Upper lobe of right lung (tissue), 1 donor: ENCODE measurements around the gene MTFP1. TPM values are rescaled to one million over a fixed set of nuclear protein-coding genes. Genes with fewer than 3 reads are reported as not detected.

Experiments
- ATAC-seq: fragments of 200-7000 bp; cut with Tn5 transposase; one replicate; pipeline ENCODE4 v1.9.1; 2020; ENCODE audit warnings: mild to moderate bottlenecking, moderate library complexity
- DNase-seq: peaks from one replicate; pipeline ENCODE4 v3.0.0-alpha.2; 2020
- H3K27ac ChIP-seq: fragments of 200-600 bp; one replicate; pipeline ENCODE4 v1.8.0; 2022
- H3K27me3 ChIP-seq: fragments of 200-600 bp; one replicate; pipeline ENCODE4 v1.8.0; 2022; ENCODE audit warnings: mild to moderate bottlenecking
- H3K36me3 ChIP-seq: fragments of 200-600 bp; one replicate; pipeline ENCODE4 v1.8.0; 2022
- H3K4me1 ChIP-seq: fragments of 200-600 bp; one replicate; pipeline ENCODE4 v1.8.0; 2022
- H3K4me3 ChIP-seq: fragments of 200-600 bp; one replicate; pipeline ENCODE4 v1.8.0; 2022; ENCODE audit warnings: mild to moderate bottlenecking
- H3K9me3 ChIP-seq: fragments of 200-600 bp; one replicate; pipeline ENCODE4 v1.8.0; 2022
- CTCF ChIP-seq: fragments of 200-600 bp; IDR thresholded peaks from one replicate; pipeline ENCODE4 v1.8.0; 2022; ENCODE audit warnings: antibody characterized with exemption
- intact Hi-C: fragments of 100-400 bp; cut with DNase I; formaldehyde crosslinking; loops from one replicate; pipeline ENCODE4 v1.11.0; 2022
- total RNA-seq: library from RNA; stranded (reverse); fragmentation: NEBNext Ultra II Directional; extraction: Animal tissue kit (Norgen Biotek cat#: 25700); gene quantifications from one replicate; pipeline ENCODE4 v1.2.1, GENCODE V29; 2021
- donor health status: DM: no; HTN: yes; CAD: no; lungs with severe emphysema.

The MTFP1 gene
- total RNA-seq, 1 donor from 2014 or later, result 11.3 TPM

- Histone ChIP-seq H3K36me3 (no peaks in the 10 kb centered on the region), H3K27ac (no peak overlapping the region), H3K4me3 (no peak overlapping the region), H3K27me3 (peaks cover 2% of the 10 kb centered on the region), H3K9me3 (no peaks in the 10 kb centered on the region), H3K4me1 (no peaks in the 10 kb centered on the region)
- no peak for DNase-seq
- ATAC-seq, result no peak
- no peak for TF ChIP-seq CTCF
- intact Hi-C loops, result no loop called here
These were observed 43.6 kb downstream of the MTFP1 start for GRCh38 chr22:30469165-30469564.

GRCh38 chr22:30470655-30471054 lies 45.1 kb downstream of the MTFP1 start:
- no peak overlapping the region for H3K27ac ChIP-seq
- H3K4me1 ChIP-seq, result no peaks in the 10 kb centered on the region
- H3K36me3 ChIP-seq, result no peaks in the 10 kb centered on the region
- no peak for TF ChIP-seq CTCF
- peaks cover 4% of the 10 kb centered on the region for H3K27me3 ChIP-seq
- no peak for DNase-seq
- H3K4me3 ChIP-seq, result no peak overlapping the region
- no peak for ATAC-seq
- H3K9me3 ChIP-seq, result no peaks in the 10 kb centered on the region
- intact Hi-C loops, result no loop called here

- no peaks in the 10 kb centered on the region for H3K36me3 ChIP-seq
- ATAC-seq, result peak; percentile 26
- no peaks in the 10 kb centered on the region for H3K9me3 ChIP-seq
- no peak within 1 kb of the TSS for H3K27ac ChIP-seq
- DNase-seq, result no peak
- intact Hi-C loops, result no loop called here
- no peaks in the 10 kb centered on the region for H3K4me1 ChIP-seq
- TF ChIP-seq CTCF, result no peak
- peaks cover 4% of the 10 kb centered on the region for H3K27me3 ChIP-seq
- no peak within 1 kb of the TSS for H3K4me3 ChIP-seq
These were observed 46.2 kb downstream of the MTFP1 start, which contains the start of gene SEC14L3 for GRCh38 chr22:30471616-30472318. SEC14L3 (minus strand) TSS chr22:30472017; CDS start chr22:30471958, 59 bp downstream.

GRCh38 chr22:30472994-30473720 lies 47.6 kb downstream of the MTFP1 start:
- H3K36me3 ChIP-seq, result no peaks in the 10 kb centered on the region
- peak; percentile 62 for ATAC-seq
- no peak for DNase-seq
- H3K27me3 ChIP-seq, result peaks cover 4% of the 10 kb centered on the region
- H3K4me3 ChIP-seq, result no peak overlapping the region
- no peaks in the 10 kb centered on the region for H3K9me3 ChIP-seq
- H3K27ac ChIP-seq, result no peak overlapping the region
- TF ChIP-seq CTCF, result no peak
- no peaks in the 10 kb centered on the region for H3K4me1 ChIP-seq
- intact Hi-C loops, result no loop called here

GRCh38 chr22:30474121-30474520 lies 48.6 kb downstream of the MTFP1 start:
- Histone ChIP-seq H3K36me3 (no peaks in the 10 kb centered on the region), H3K4me3 (no peak overlapping the region), H3K4me1 (no peaks in the 10 kb centered on the region), H3K27ac (no peak overlapping the region), H3K27me3 (peaks cover 4% of the 10 kb centered on the region), H3K9me3 (no peaks in the 10 kb centered on the region)
- no peak for TF ChIP-seq CTCF
- ATAC-seq, result no peak
- no peak for DNase-seq
- intact Hi-C loops, result no loop called here
